CD8-positive, alpha-beta memory T cell (primary cell): ENCODE results near the gene DTNBP1. TPM values are rescaled to one million over a fixed set of nuclear protein-coding genes. Genes with fewer than 3 reads are reported as not detected.

Source experiments
- CTCF ChIA-PET: fragments of 350-600 bp; sonication (Branson Sonifier 250); formaldehyde crosslinking; loops from one replicate; lab custom pipeline; 2021; ENCODE audit warnings: antibody characterized with exemption; lab: Charles Lee
- POLR2A ChIA-PET: fragments of 350-600 bp; sonication (Branson Sonifier 250); formaldehyde crosslinking; loops from one replicate; lab custom pipeline; 2021; ENCODE audit warnings: antibody characterized with exemption; lab: Charles Lee
- DNase-seq, 5 donors: peaks; one replicate each; pipeline versions ENCODE4 v3.0.0 to v3.0.0-alpha.2; 2020 to 2022; ENCODE audit warnings: mixed read lengths in 1 of 5
- H3K27ac ChIP-seq: one replicate; pipeline ENCODE4 v1.7.0; 2013; ENCODE audit warnings: low read depth, mild to moderate bottlenecking, low read length, moderate library complexity
- H3K27me3 ChIP-seq: 2 replicates; pipeline ENCODE4 v1.7.0; 2013; ENCODE audit warnings: low read length, mild to moderate bottlenecking; ENCODE audit not compliant: insufficient read depth, poor library complexity, severe bottlenecking
- H3K36me3 ChIP-seq: 2 replicates; pipeline ENCODE4 v1.7.0; 2013; ENCODE audit warnings: mild to moderate bottlenecking, low read length, moderate library complexity; ENCODE audit not compliant: insufficient read depth
- H3K4me1 ChIP-seq: 2 replicates; pipeline ENCODE4 v1.7.0; 2013; ENCODE audit warnings: mild to moderate bottlenecking, low read length, moderate library complexity; ENCODE audit not compliant: insufficient read depth
- H3K4me3 ChIP-seq: 2 replicates; pipeline ENCODE4 v1.7.0; 2013; ENCODE audit warnings: mild to moderate bottlenecking, low read length
- H3K9me3 ChIP-seq: 2 replicates; pipeline ENCODE4 v1.7.0; 2013; ENCODE audit warnings: mild to moderate bottlenecking, low read length
- H3K27ac Mint-ChIP-seq, 8 donors: one replicate each; pipeline ENCODE4 v1.8.0; 2020 to 2021; ENCODE audit warnings: mixed read lengths in 8 of 8, mild to moderate bottlenecking in 6 of 8, inconsistent platforms in 3 of 8, moderate library complexity in 3 of 8
- H3K27me3 Mint-ChIP-seq, 2 donors: one replicate each; pipeline ENCODE4 v1.8.0; 2020 to 2021; ENCODE audit warnings: mixed read lengths in 2 of 2, mild to moderate bottlenecking in 1 of 2, moderate library complexity in 1 of 2
- H3K36me3 Mint-ChIP-seq, 3 donors: one replicate each; pipeline ENCODE4 v1.8.0; 2020 to 2021; ENCODE audit warnings: mixed read lengths in 3 of 3, inconsistent platforms in 1 of 3, mild to moderate bottlenecking in 1 of 3
- H3K4me1 Mint-ChIP-seq, 3 donors: one replicate each; pipeline ENCODE4 v1.8.0; 2020 to 2021; ENCODE audit warnings: mixed read lengths in 3 of 3, inconsistent platforms in 1 of 3, mild to moderate bottlenecking in 1 of 3
- H3K4me3 Mint-ChIP-seq, 7 donors: one replicate each; pipeline ENCODE4 v1.8.0; 2020 to 2021; ENCODE audit warnings: mixed read lengths in 7 of 7, mild to moderate bottlenecking in 6 of 7, moderate library complexity in 4 of 7, inconsistent platforms in 2 of 7
- H3K9me3 Mint-ChIP-seq, 5 donors: one replicate each; pipeline ENCODE4 v1.8.0; 2020 to 2022; ENCODE audit warnings: mixed read lengths in 5 of 5, mild to moderate bottlenecking in 3 of 5, moderate library complexity in 2 of 5, inconsistent platforms in 1 of 5
- polyA plus RNA-seq: library from polyadenylated mRNA; unstranded; fragments of 300-500 nt; fragmentation: Illumina TruSeq; gene quantifications from one replicate; pipeline ENCODE4 v1.2.3, GENCODE V29; 2021
- total RNA-seq, 2 experiments: library from RNA; stranded (reverse); gene quantifications; one replicate each; pipeline ENCODE4 v1.2.3, GENCODE V29; 2021

The DTNBP1 gene
- total and polyA plus RNA-seq, 3 experiments from 2014 or later: 14.6 to 37.3 (median 15.5) TPM

DNA sequence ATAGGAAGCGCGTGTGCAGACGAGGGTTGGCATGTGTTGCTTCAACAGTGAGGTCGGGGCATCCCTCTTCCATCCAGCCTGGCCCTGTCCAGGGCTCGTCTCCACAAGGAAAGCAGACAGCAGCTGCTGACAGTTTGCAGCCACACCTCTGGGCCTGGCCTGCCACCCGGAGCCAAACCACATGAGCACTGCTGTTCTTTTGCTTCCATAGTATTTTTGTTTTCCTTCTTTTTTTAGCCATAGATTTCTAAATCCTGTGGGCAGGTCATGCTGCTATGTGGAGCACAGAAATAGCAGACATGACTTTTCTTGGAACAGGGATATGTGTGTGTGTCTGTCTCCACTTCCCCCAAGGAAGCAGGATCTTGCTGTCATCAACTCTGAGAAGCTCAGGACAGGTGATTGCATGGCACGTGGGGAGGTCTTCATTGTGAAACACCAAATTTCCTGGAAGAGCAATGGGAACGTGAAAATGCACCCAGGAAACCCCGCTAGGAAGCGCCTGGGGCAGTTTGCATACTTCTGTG lies 167.4 kb downstream of the DTNBP1 start:
- CTCF ChIA-PET: no interaction called here
- H3K9me3 Mint-ChIP-seq: no peaks in the 10 kb centered on the region
- H3K27me3 ChIP-seq: no peaks in the 10 kb centered on the region
- POLR2A ChIA-PET: no interaction called here
- no peak overlapping the region for H3K27ac ChIP-seq
- H3K4me1 ChIP-seq: peaks cover 6% of the 10 kb centered on the region
- H3K9me3 ChIP-seq: no peaks in the 10 kb centered on the region
- no peaks in the 10 kb centered on the region for H3K27me3 Mint-ChIP-seq
- H3K4me3 Mint-ChIP-seq: no peak overlapping the region
- H3K36me3 ChIP-seq: peaks cover 26% of the 10 kb centered on the region
- H3K4me3 ChIP-seq: no peak overlapping the region
- H3K4me1 Mint-ChIP-seq: peaks cover 18 to 24% (median 24%) of the 10 kb centered on the region in 3 donors
- no peak for DNase-seq
- peak overlapping the region in 3 of 8 donors; percentile 51 to 87 (median 66) for H3K27ac Mint-ChIP-seq
- H3K36me3 Mint-ChIP-seq: peaks cover 0 to 61% (median 16%) of the 10 kb centered on the region in 3 donors

DNA sequence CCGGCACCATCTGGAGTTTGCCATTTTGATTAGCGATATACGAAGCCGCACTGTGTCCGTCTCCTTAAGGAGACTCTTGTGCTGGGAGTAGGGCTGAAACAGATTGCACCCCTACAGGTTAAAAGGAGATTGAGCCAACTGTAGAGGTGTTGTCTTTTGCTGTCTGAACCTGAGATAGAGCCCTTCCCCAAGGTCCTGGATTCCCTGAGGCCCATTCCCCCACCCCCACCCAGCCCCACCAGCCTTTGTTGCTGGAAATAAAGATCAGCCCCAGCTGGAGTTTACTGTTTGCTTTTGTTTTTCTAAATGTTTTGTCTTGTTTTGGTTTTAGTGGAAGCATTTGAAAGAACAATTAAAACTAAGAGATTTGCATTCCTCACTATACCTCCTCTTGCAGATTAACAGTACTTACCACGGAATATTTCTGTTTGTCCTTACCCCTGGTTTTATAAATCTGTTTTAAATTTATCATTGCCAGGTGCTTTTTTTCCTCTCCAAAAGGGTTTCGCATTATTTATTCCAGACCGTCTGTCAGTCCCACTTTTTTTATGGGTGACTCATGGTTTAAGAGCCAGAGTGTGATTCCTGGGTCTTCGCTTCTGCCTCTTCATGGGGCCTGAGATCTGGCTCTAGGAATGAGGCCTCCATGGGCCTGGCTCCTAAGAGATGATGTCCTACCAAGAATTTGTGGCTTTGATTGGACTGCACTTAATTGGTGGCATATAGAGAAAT lies 169.2 kb downstream of the DTNBP1 start:
- H3K27ac Mint-ChIP-seq: peak overlapping the region in 2 of 8 donors; percentile 20 to 37
- peaks cover 23 to 36% (median 36%) of the 10 kb centered on the region in 3 donors for H3K4me1 Mint-ChIP-seq
- Histone ChIP-seq H3K4me3 (no peak overlapping the region), H3K36me3 (peaks cover 20% of the 10 kb centered on the region), H3K27me3 (no peaks in the 10 kb centered on the region), H3K4me1 (peaks cover 6% of the 10 kb centered on the region), H3K9me3 (no peaks in the 10 kb centered on the region), H3K27ac (no peak overlapping the region)
- ChIA-PET POLR2A (no interaction called here), CTCF (interaction anchor here (1.3 kb wide), 1 partner anchor 1282 kb away, joined by 4 read pairs; no protein-coding TSS in a partner anchor)
- peaks cover 0 to 56% (median 19%) of the 10 kb centered on the region in 3 donors for H3K36me3 Mint-ChIP-seq
- no peaks in the 10 kb centered on the region for H3K9me3 Mint-ChIP-seq
- no peak for DNase-seq
- no peak overlapping the region for H3K4me3 Mint-ChIP-seq
- H3K27me3 Mint-ChIP-seq: no peaks in the 10 kb centered on the region

DNA sequence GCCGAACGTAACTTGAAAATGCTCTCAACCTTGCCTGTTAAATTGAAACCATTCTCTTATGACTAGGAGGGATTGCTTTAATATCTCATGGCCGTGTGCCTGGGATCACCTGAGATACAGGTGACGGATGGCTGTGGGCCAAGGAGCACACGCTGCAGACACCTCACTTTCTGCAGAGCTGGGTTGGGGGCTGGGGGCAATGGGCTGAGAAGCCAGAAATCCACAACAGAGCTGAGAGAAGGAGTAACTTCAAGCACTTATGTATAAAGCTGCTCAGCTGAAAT lies 170.9 kb downstream of the DTNBP1 start:
- ChIA-PET CTCF (interaction anchor here (1.3 kb wide), 1 partner anchor 1280 kb away, joined by 4 read pairs; no protein-coding TSS in a partner anchor), POLR2A (no interaction called here)
- H3K9me3 ChIP-seq: no peaks in the 10 kb centered on the region
- no peak for DNase-seq
- no peaks in the 10 kb centered on the region for H3K27me3 ChIP-seq
- Mint-ChIP-seq H3K4me1 (peaks cover 23 to 36% (median 36%) of the 10 kb centered on the region in 3 donors), H3K27ac (peak overlapping the region in 2 of 8 donors; percentile 36 to 45), H3K36me3 (peaks cover 2 to 56% (median 18%) of the 10 kb centered on the region in 3 donors), H3K4me3 (no peak overlapping the region), H3K9me3 (no peaks in the 10 kb centered on the region), H3K27me3 (no peaks in the 10 kb centered on the region)
- peaks cover 6% of the 10 kb centered on the region for H3K4me1 ChIP-seq
- peaks cover 25% of the 10 kb centered on the region for H3K36me3 ChIP-seq
- H3K4me3 ChIP-seq: no peak overlapping the region
- no peak overlapping the region for H3K27ac ChIP-seq

DNA sequence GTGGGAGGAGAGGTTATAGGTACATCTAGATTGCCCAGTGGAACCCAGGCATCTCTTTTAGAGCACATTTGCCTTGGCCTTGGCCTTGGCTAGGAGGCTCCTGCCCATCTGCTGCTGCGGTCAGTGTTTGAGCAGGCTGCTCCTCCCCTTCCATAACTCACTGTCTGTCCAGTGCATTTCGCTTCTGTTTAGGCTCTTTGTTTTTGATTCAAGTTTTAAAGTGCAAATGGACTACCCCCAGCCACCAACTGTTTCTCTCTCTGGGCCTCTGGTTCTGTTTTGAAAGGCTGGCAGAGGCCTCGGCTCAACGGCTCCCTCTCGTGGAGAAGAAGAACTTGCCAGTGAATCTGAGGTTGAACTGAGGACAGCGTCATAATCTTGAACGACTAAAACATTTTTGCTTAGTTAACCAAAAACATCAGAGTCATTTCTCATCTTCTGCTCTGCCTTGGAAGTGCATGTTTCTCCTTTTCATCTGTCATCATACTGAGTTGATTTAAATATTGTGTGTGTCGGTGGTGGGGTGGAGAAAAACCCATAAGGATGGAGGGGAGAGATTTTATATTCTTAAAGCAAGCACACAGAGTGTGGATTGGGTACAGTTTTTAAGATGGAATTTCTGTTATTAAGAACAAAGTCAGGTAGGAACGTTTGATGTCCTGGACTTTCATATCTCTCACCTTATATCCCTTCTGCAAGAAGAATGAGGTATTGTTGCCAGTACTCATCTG lies 171.4 kb downstream of the DTNBP1 start:
- Mint-ChIP-seq H3K36me3 (peaks cover 3 to 56% (median 18%) of the 10 kb centered on the region in 3 donors), H3K4me1 (peaks cover 23 to 36% (median 36%) of the 10 kb centered on the region in 3 donors), H3K9me3 (no peaks in the 10 kb centered on the region), H3K27me3 (no peaks in the 10 kb centered on the region), H3K27ac (peak overlapping the region in 5 of 8 donors; percentile 3 to 81 (median 59)), H3K4me3 (peak overlapping the region in 1 of 7 donors; percentile 17)
- no peak overlapping the region for H3K27ac ChIP-seq
- no peaks in the 10 kb centered on the region for H3K9me3 ChIP-seq
- H3K4me1 ChIP-seq: peaks cover 6% of the 10 kb centered on the region
- no peak overlapping the region for H3K4me3 ChIP-seq
- POLR2A ChIA-PET: no interaction called here
- peaks cover 25% of the 10 kb centered on the region for H3K36me3 ChIP-seq
- no peaks in the 10 kb centered on the region for H3K27me3 ChIP-seq
- DNase-seq: peak; percentile 31 to 69 (median 43)
- CTCF ChIA-PET: no interaction called here

DNA sequence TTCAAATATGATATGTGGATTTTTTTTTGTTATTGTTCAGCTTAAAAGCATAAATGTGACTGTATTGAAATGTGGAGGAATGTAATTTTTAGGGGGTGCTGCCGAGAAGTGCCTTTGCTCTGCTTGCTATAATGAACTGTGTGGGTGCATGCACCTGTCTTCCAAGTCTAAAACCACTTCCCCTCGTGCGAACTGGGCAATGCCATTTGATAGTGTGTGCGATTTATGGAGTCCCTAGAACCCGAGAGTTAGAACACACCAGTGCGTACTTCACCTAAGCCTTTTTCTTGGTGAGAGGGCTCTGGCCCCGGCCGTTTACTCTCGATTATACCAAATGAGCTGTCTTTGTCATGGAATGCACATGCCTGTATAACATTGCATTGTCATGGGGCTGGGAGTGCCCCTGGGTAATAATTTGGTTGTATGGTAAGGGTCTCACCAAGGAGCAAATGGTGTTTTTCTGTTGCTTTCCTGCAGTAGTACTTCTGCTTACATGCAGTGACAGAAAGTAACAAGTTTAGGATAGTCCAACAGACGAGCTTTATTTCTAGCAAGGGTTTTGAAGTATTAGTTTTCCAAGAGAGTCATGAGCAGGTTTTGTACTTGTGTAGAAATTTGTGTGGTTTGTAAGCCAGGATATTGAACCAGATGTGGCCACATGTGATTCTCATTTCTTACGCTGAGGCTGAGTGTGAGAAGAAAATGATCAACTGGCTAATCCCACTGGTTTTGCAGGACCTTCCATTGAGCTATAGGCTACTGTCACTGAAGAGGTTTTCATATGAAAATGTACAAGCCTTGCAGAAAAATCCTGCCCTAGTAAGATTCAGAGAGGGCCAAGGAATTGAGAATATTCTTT lies 172.4 kb downstream of the DTNBP1 start:
- Mint-ChIP-seq H3K4me1 (peaks cover 23 to 41% (median 38%) of the 10 kb centered on the region in 3 donors), H3K27ac (peak overlapping the region in 7 of 8 donors; percentile 10 to 77 (median 44)), H3K9me3 (no peaks in the 10 kb centered on the region), H3K4me3 (no peak overlapping the region), H3K36me3 (peaks cover 3 to 49% (median 10%) of the 10 kb centered on the region in 3 donors), H3K27me3 (no peaks in the 10 kb centered on the region)
- ChIA-PET POLR2A (no interaction called here), CTCF (interaction anchor here (0.9 kb wide), 1 partner anchor 1279 kb away, joined by 3 read pairs; no protein-coding TSS in a partner anchor)
- no peak overlapping the region for H3K27ac ChIP-seq
- H3K36me3 ChIP-seq: peaks cover 18% of the 10 kb centered on the region
- H3K27me3 ChIP-seq: no peaks in the 10 kb centered on the region
- no peak for DNase-seq
- H3K4me1 ChIP-seq: peaks cover 6% of the 10 kb centered on the region
- H3K4me3 ChIP-seq: no peak overlapping the region
- H3K9me3 ChIP-seq: no peaks in the 10 kb centered on the region

DNA sequence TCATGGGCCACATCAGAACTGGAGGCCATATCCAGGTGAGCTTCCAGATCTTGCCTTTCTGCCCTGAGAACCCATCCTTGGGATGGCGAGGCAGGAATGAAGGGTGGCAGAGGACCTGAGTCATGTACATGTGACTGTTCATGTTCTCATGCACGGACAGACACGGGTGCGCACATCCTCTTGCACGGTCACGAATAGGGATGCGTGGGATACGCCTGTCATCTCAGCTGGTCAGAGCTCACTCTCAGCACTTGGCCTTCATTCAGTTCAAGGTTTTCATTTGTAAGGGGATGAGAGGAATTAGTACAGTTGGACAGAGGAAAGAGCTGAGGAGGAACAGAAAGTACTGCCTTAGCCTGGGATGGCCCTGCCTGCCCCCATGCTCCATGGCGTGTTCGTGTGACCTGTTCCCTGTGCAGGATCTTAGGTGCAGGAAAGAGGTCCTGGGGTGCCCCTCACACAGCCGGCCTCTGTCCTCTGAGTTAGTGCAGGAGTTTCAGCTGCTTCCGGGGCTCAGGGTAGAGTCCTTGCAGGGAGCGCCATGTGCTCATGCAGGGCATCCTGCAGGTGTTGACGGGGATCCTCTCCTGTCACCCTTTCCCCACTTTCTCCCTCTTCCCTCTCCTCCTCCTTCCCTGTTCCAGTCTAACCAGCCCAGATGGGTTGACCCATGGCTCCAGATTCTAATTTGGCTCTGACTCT lies 173.4 kb downstream of the DTNBP1 start:
- CTCF ChIA-PET: no interaction called here
- Mint-ChIP-seq H3K9me3 (no peaks in the 10 kb centered on the region), H3K4me1 (peaks cover 26 to 50% (median 47%) of the 10 kb centered on the region in 3 donors), H3K27ac (peak overlapping the region in 4 of 8 donors; percentile 22 to 79 (median 58)), H3K4me3 (no peak overlapping the region), H3K27me3 (no peaks in the 10 kb centered on the region), H3K36me3 (peaks cover 3 to 44% (median 9%) of the 10 kb centered on the region in 3 donors)
- no peak overlapping the region for H3K4me3 ChIP-seq
- POLR2A ChIA-PET: no interaction called here
- no peaks in the 10 kb centered on the region for H3K27me3 ChIP-seq
- no peak overlapping the region for H3K27ac ChIP-seq
- no peak for DNase-seq
- H3K9me3 ChIP-seq: no peaks in the 10 kb centered on the region
- H3K36me3 ChIP-seq: peaks cover 15% of the 10 kb centered on the region
- H3K4me1 ChIP-seq: peaks cover 6% of the 10 kb centered on the region

DNA sequence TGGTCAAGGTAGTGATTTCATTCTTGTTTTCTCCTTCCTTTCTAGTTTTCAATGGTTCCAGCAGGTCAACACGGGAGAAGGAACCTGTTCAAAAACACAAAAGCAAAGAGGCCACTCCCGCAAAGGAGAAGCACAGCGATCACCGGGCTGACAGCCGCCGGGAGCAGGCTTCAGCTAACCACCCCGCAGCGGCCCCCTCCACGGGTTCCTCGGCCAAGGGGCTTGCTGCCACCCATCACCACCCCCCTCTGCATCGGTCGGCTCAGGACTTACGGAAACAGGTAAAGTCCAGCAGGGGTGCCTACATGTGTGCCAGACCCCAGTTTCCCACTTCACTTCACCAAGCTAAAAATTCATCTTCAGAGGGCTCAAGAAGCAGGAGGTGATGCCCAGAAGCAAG lies 175.6 kb downstream of the DTNBP1 start:
- DNase-seq: no peak
- H3K36me3 ChIP-seq: peaks cover 15% of the 10 kb centered on the region
- no peaks in the 10 kb centered on the region for H3K27me3 Mint-ChIP-seq
- no peak overlapping the region for H3K4me3 ChIP-seq
- no peaks in the 10 kb centered on the region for H3K9me3 ChIP-seq
- H3K27ac ChIP-seq: no peak overlapping the region
- no peaks in the 10 kb centered on the region for H3K27me3 ChIP-seq
- CTCF ChIA-PET: no interaction called here
- POLR2A ChIA-PET: no interaction called here
- no peaks in the 10 kb centered on the region for H3K9me3 Mint-ChIP-seq
- peaks cover 3 to 37% (median 9%) of the 10 kb centered on the region in 3 donors for H3K36me3 Mint-ChIP-seq
- no peak overlapping the region for H3K27ac Mint-ChIP-seq
- H3K4me3 Mint-ChIP-seq: no peak overlapping the region
- peaks cover 29 to 53% (median 50%) of the 10 kb centered on the region in 3 donors for H3K4me1 Mint-ChIP-seq
- H3K4me1 ChIP-seq: peaks cover 6% of the 10 kb centered on the region
